Stomach (tissue), 19 donors: ENCODE results near the gene NBPF19. TPM values are rescaled to one million over a fixed set of nuclear protein-coding genes. Genes with fewer than 3 reads are reported as not detected.
A peak's percentile ranks its signal among the peaks of the same experiment; 100 is the strongest.
"Not testable (repeated sequence)": the region's sequence is repeated elsewhere in the genome, so short reads cannot be mapped to it uniquely, and the experiment has no call there.

ENCODE experiments used
- DNase-seq, 2 donors: peaks; one replicate each; pipeline versions ENCODE4 v3.0.0 to v3.0.0-alpha.2; 2013 to 2019
- H3K27ac ChIP-seq, 5 donors: fragments of 200-600 bp in 4 of 5; sonication (generic) in 4 of 5; one replicate each; pipeline ENCODE4 v1.5.1; 2013 to 2019; ENCODE audit warnings: mild to moderate bottlenecking in 1 of 5, moderate library complexity in 1 of 5
- H3K27me3 ChIP-seq, 3 donors: fragments of 200-600 bp; sonication (generic); one replicate each; pipeline ENCODE4 v1.5.1; 2017 to 2019; ENCODE audit warnings: mixed run types in 1 of 3
- H3K36me3 ChIP-seq, 4 donors: fragments of 200-600 bp; sonication (generic); 1 replicate in 3 of 4; 2 replicates in 1 of 4; pipeline ENCODE4 v1.5.1; 2016 to 2019
- H3K4me1 ChIP-seq, 4 donors: fragments of 200-600 bp; sonication (generic); one replicate each; pipeline ENCODE4 v1.5.1; 2016 to 2019
- H3K4me3 ChIP-seq, 4 donors: fragments of 200-600 bp; sonication (generic) in 3 of 4; one replicate each; pipeline ENCODE4 v1.5.1; 2016 to 2019; ENCODE audit warnings: mild to moderate bottlenecking in 1 of 4
- H3K9me3 ChIP-seq, 4 donors: fragments of 200-600 bp; sonication (generic); one replicate each; pipeline ENCODE4 v1.5.1; 2016 to 2019
- WGBS, 5 donors: extraction: QIAGEN DNeasy Blood & Tissue Kit in 3 of 5; methylation state at CpG; one replicate each; pipeline versions ENCODE4 v1.1.5 to v1.1.7; 2013 to 2018; 5-methylcytosine and 5-hydroxymethylcytosine counted together
- intact Hi-C: fragments of 100-400 bp; cut with DNase I; formaldehyde crosslinking; loops from one replicate; pipeline ENCODE4 v1.15.1; 2023; ENCODE audit warnings: low total_unique reads
- long read RNA-seq, 10 donors: transcript quantifications; one replicate each; lab custom pipeline, GENCODE V29; 2026
- polyA plus RNA-seq, 3 donors: library from polyadenylated mRNA; stranded (reverse); fragments of 200-250 nt; gene quantifications; one replicate each; pipeline ENCODE4 v1.2.3, GENCODE V29; 2013
- total RNA-seq, 5 donors: library from RNA; depleted of rRNA; stranded (reverse); fragments of >200 nt; gene quantifications; one replicate each; pipeline versions ENCODE4 v1.1.0 to v1.2.3, GENCODE V29; 2014 to 2016
- TF ChIP-seq, protein P1 (sequence below), 7 experiments: fragments of 450-650 bp in 4 of 7; fragments of 200-600 bp in 3 of 7; sonication (generic) in 3 of 7; IDR thresholded peaks; one replicate each; pipeline ENCODE4 v1.5.1; 2016 to 2019; ENCODE audit warnings: antibody characterized with exemption in 7 of 7, control low read depth in 2 of 7, mild to moderate bottlenecking in 1 of 7
- donor health status: healthy with polysubstance abuse.
- donor health status: Bipolar disorder and iron deficiency.
- donor health status: healthy.

The NBPF19 gene, protein sequence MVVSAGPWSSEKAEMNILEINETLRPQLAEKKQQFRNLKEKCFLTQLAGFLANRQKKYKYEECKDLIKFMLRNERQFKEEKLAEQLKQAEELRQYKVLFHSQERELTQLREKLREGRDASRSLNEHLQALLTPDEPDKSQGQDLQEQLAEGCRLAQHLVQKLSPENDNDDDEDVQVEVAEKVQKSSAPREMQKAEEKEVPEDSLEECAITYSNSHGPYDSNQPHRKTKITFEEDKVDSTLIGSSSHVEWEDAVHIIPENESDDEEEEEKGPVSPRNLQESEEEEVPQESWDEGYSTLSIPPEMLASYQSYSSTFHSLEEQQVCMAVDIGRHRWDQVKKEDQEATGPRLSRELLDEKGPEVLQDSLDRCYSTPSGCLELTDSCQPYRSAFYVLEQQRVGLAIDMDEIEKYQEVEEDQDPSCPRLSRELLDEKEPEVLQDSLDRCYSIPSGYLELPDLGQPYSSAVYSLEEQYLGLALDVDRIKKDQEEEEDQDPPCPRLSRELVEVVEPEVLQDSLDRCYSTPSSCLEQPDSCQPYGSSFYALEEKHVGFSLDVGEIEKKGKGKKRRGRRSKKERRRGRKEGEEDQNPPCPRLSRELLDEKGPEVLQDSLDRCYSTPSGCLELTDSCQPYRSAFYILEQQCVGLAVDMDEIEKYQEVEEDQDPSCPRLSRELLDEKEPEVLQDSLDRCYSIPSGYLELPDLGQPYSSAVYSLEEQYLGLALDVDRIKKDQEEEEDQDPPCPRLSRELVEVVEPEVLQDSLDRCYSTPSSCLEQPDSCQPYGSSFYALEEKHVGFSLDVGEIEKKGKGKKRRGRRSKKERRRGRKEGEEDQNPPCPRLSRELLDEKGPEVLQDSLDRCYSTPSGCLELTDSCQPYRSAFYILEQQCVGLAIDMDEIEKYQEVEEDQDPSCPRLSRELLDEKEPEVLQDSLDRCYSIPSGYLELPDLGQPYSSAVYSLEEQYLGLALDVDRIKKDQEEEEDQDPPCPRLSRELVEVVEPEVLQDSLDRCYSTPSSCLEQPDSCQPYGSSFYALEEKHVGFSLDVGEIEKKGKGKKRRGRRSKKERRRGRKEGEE (N-terminal part only)
- total RNA-seq = 10 to 100 TPM; 14.2 to 39.7 (median 30.9) TPM
- 1 to 10 TPM; 3.2 to 3.5 (median 3.5) TPM for polyA plus RNA-seq
- long read RNA-seq, donor 1 = 0 reads
- long read RNA-seq, donor 2, partial matches to known transcripts = 5 of 5 reads
- long read RNA-seq, donor 2, other reads (novel, unspliced or antisense) = 0 of 5 reads
- long read RNA-seq, donor 3 = 0 reads
- long read RNA-seq, donor 4 = 0 reads
- long read RNA-seq, donor 5 = 0 reads
- long read RNA-seq, donor 6 = 0 reads
- long read RNA-seq, donor 7 = 0 reads
- long read RNA-seq, donor 8 = 0 reads
- long read RNA-seq, donor 9 = 0 reads
- long read RNA-seq, donor 10 = 0 reads

DNA sequence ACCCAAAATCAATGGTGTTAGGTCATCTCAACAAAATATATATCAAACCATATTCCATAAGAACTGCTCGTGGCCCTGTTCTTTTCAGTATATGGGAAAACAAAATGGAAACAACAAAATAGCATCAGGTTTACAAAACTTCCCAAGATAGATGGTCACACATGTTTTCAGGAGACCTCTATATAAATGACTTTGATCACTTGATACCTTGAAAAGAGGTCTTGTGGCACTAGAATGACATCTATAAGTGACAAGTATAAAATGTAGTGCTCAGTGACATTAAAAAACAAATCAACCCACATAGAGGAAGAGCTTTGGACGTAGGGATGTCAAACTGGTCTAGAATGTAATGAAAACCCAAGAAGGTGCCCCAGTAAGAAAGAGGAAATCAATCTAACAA, at the start of gene NBPF19:
Gene NBPF19, plus strand, starts transcription at position 301 of the 400 bp plus-strand sequence. CDS start 888 bp downstream, outside the sequence.
- H3K36me3 ChIP-seq, H3K9me3 ChIP-seq, H3K4me3 ChIP-seq, intact Hi-C loops, H3K4me1 ChIP-seq, DNase-seq, H3K27ac ChIP-seq, H3K27me3 ChIP-seq: not testable (repeated sequence)
- 86 to 100% (median 91%) methylated on average over 1 of the region's 2 CpGs; no CpG with 5 or more reads in 1 of the 5 donors for WGBS, 5 donors

DNA sequence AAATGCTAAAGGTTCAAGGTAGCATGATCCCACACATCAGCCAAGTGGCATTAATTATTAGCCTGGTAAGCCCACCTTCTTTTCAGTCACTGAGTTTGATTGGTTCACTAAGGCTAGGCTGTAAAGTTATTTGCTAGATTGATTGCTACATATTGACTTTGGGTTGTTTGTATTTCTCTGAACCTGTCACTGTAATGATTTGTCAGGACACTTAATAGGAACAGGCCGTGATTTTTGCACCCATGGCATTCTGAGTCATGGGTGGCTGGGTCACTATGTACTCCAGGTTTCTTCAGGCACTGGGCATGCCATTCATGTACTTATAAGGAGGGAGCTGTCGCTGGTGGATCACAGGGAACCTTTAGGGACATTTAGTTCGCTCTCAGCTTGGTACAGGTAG, 46.5 kb upstream of the NBPF19 start:
- DNase-seq = peak; percentile 17 to 44
- H3K27ac ChIP-seq, intact Hi-C loops, H3K9me3 ChIP-seq, H3K27me3 ChIP-seq, H3K4me3 ChIP-seq, H3K4me1 ChIP-seq, H3K36me3 ChIP-seq: not testable (repeated sequence)
- WGBS, 5 donors = 29 to 71% (median 42%) methylated on average over 1 to 2 of the region's 3 CpGs; no CpG with 5 or more reads in 1 of the 5 donors

DNA sequence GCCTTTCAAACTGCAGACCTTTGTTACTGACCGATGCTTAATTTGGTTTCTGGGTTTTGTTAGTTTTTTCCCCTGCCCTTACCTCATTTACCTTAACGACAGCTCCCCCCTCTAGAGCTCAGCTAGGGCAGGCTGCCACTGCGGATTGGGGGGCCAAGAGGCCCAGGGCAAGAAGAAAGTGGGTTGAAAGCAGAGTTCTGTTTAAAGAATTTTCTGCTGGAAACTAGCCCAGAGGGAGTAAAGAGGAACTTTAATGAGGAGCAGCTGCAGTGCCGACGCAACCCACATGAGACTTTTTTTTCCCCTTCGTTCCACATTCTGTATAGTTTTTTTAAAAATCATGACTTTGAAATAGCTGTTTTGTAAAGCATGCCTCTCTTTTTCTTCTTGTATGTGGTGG, 29.4 kb upstream of the NBPF19 start:
- H3K27ac ChIP-seq = peak overlapping the region in 1 of 5 donors; percentile 39
- peak; percentile 24 to 75 for DNase-seq
- H3K4me3 ChIP-seq, intact Hi-C loops, H3K4me1 ChIP-seq, H3K27me3 ChIP-seq, H3K9me3 ChIP-seq, H3K36me3 ChIP-seq: not testable (repeated sequence)
- 0 to 22% (median 8%) methylated on average over 3 to 5 of the region's 6 CpGs for WGBS, 5 donors

DNA sequence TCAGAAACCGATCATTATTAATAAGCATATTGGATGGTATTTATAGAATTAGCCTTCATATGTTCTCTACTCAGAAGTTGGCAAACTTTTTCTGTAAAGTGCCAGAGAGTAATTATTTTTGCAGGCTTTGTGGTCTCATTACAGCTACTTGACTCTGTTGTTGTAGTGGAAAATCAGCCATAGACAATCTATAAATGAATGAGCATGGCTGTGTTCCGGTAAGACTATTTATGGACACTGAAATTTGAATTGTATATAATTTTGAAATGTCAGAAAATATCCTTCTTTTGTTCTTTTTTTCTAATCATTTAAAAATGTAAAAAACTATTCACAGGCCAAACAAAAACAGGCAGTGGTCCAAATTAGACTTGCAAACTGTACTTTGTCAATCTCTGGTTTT, 22.6 kb upstream of the NBPF19 start:
- WGBS, 5 donors = 71 to 91% (median 80%) methylated on average over 1 of the region's 2 CpGs
- H3K4me1 ChIP-seq, H3K36me3 ChIP-seq, DNase-seq, H3K27ac ChIP-seq, intact Hi-C loops, H3K27me3 ChIP-seq, H3K4me3 ChIP-seq, H3K9me3 ChIP-seq: not testable (repeated sequence)

DNA sequence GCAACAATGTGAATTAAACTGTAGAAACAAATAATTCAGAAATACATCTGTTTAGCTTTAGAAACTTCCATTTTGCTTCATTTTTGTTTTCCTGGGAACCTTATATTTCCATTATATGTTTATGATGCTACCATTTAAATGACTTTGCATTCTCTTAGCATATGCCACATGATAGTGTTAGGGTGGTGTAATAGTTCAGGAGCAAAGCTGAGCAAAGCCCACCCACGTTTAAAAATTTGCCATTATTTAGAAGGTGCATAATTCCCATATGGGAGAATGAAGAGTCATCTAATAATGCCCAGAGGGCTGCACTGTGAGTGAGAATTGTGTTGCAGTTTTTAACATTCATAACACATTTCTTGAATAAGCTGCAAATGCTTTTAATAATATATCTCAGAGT, 22.2 kb upstream of the NBPF19 start:
- H3K36me3 ChIP-seq, H3K27me3 ChIP-seq, intact Hi-C loops, DNase-seq, H3K4me3 ChIP-seq, H3K9me3 ChIP-seq, H3K27ac ChIP-seq, H3K4me1 ChIP-seq: not testable (repeated sequence)
- WGBS, 5 donors = no CpG with 5 or more reads among the region's 1 CpG

DNA sequence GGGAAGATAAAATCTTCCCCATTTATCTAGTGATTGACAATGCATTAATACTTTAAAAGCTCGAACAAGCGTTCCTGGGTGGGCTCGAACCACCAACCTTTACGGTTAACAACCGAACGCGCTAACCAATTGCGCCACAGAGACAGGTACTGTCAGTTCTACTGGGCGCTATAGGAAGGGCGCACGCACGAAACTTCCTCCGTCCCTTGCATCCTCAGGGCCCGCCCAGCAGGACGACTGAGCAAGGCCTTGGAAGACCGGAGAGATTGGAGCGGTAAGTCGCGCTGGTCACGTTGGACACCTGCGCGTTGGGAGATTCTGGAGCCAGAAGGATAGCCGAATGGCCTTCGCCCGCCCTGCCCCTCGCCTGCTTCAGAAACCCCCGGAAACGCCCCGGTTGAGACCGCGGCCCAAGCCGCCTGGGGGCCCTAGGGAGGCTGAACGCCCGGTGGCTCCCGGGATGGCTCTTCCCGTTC, 83.5 kb downstream of the NBPF19 start:
- peak overlapping the region; percentile 37 to 44 (median 42) for H3K4me3 ChIP-seq
- peak in 1 of 2 donors; percentile 77 for DNase-seq
- H3K36me3 ChIP-seq, intact Hi-C loops, H3K27me3 ChIP-seq, H3K9me3 ChIP-seq, H3K4me1 ChIP-seq: not testable (repeated sequence)
- 1 to 2% (median 1%) methylated on average over 15 to 34 of the region's 36 CpGs for WGBS, 5 donors
- peak overlapping the region in 4 of 5 donors; percentile 8 to 76 (median 62) for H3K27ac ChIP-seq
- TF ChIP-seq, protein P1, sequence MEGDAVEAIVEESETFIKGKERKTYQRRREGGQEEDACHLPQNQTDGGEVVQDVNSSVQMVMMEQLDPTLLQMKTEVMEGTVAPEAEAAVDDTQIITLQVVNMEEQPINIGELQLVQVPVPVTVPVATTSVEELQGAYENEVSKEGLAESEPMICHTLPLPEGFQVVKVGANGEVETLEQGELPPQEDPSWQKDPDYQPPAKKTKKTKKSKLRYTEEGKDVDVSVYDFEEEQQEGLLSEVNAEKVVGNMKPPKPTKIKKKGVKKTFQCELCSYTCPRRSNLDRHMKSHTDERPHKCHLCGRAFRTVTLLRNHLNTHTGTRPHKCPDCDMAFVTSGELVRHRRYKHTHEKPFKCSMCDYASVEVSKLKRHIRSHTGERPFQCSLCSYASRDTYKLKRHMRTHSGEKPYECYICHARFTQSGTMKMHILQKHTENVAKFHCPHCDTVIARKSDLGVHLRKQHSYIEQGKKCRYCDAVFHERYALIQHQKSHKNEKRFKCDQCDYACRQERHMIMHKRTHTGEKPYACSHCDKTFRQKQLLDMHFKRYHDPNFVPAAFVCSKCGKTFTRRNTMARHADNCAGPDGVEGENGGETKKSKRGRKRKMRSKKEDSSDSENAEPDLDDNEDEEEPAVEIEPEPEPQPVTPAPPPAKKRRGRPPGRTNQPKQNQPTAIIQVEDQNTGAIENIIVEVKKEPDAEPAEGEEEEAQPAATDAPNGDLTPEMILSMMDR (IDR thresholded peaks at IDR 0.05) = peak in 1 of 7 experiments; percentile 9

DNA sequence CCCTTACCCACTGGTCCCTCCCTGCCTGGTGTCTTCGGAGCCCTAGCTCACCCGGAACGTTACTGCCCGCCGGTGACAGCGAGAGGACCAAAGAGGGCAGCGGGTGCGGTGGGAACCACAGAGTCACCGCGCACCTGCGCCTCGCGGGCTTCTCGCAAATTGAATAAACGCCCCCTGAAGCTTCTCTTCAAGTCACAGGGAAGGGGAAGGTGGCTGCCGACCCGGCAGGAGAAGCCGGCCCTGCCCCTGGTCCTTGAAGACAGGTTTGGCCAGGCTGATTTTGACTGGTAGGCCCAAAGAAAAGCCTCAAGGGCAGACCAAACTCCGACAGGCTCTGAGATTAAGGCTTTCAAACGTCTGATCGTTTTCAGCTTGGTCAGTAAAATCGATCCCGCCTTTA, 87.0 kb downstream of the NBPF19 start:
- H3K36me3 ChIP-seq, H3K4me3 ChIP-seq, H3K27ac ChIP-seq, intact Hi-C loops, DNase-seq, H3K27me3 ChIP-seq, H3K4me1 ChIP-seq, H3K9me3 ChIP-seq: not testable (repeated sequence)
- WGBS, 5 donors = 80 to 96% (median 93%) methylated on average over 1 to 17 of the region's 23 CpGs; no CpG with 5 or more reads in 1 of the 5 donors

DNA sequence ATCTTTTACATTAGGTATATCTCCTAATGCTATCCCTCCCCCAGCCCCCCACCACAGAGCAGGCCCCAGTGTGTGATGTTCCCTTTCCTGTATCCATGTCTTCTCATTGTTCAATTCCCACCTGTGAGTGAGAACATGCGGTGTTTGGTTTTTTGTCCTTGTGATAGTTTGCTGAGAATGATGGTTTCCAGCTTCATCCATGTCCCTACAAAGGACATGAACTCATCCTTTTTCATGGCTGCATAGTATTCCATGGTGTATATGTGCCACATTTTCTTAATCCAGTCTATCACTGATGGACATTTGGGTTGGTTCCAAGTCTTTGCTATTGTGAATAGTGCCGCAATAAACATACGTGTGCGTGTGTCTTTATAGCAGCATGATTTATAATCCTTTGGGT, 90.6 kb downstream of the NBPF19 start:
- H3K36me3 ChIP-seq, H3K4me1 ChIP-seq, H3K27ac ChIP-seq, intact Hi-C loops, H3K4me3 ChIP-seq, DNase-seq, H3K9me3 ChIP-seq, H3K27me3 ChIP-seq: not testable (repeated sequence)
- WGBS, 5 donors = 93 to 100% (median 100%) methylated on average over 1 of the region's 4 CpGs

DNA sequence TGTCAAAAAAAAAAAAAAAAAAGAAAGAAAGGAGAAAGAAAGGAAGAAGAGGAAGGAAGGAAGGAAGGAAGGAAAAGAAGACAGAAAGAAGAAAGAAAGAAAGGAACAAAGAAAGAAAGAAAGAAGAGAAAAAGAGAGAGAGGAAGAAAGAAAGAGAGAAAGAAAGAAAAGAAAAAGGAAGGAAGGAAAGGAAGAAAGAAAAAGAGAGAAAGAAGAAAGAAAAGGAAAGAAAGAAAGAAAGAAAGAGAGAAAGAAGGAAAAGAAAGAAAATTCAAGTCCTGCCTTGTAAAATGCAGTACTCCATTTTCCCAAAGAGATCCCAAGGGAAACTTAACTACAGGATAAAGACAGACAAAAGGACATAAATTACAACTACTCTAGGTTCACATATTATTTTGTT, 97.9 kb downstream of the NBPF19 start:
- DNase-seq, H3K27ac ChIP-seq, H3K4me1 ChIP-seq, intact Hi-C loops, H3K9me3 ChIP-seq, H3K27me3 ChIP-seq, H3K4me3 ChIP-seq, H3K36me3 ChIP-seq: not testable (repeated sequence)

DNA sequence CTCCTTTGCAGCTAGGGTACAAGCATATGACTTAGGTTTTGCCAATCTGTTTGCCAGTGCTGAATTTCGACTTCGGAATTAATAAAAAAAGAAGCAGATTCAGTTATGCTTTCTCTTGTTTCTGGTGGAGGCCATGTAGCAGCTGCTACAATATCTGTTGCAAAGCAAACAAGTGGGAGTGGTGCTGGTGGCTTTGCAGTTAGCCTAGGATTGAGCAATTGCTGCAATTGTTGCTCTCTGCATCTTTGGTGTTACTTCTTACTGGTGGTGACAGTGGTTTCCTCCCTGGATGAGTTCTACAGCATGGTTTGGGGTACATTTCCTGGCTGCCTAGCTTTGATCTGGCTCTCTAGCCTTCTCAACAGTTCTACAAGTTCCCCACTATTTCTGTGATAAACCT, 110.7 kb downstream of the NBPF19 start:
- no CpG with 5 or more reads among the region's 2 CpGs for WGBS, 5 donors
- H3K36me3 ChIP-seq, H3K4me3 ChIP-seq, H3K27ac ChIP-seq, H3K9me3 ChIP-seq, intact Hi-C loops, H3K4me1 ChIP-seq, H3K27me3 ChIP-seq: not testable (repeated sequence)
- DNase-seq = peak in 1 of 2 donors; percentile 39
